ENCODE data around the gene PLBD1.

The PLBD1 gene

GRCh38 chr12:14567351-14568162 lies at the start of gene PLBD1:
Gene PLBD1 (minus strand): TSS chr12:14567883. CDS start chr12:14567696, 187 bp downstream.
- DNase-seq (ENCODE audit: low read depth): no peak

GRCh38 chr12:14614704-14615121 lies 47.0 kb upstream of the PLBD1 start:
- DNase-seq (ENCODE audit: low read depth): no peak

- no peak for DNase-seq (ENCODE audit: low read depth)
These were observed 46.0 kb upstream of the PLBD1 start for GRCh38 chr12:14613718-14614117.

- DNase-seq (ENCODE audit: low read depth): no peak
These were observed 45.3 kb upstream of the PLBD1 start for GRCh38 chr12:14612898-14613445.

- no peak for DNase-seq (ENCODE audit: low read depth)
These were observed 44.6 kb upstream of the PLBD1 start for GRCh38 chr12:14612250-14612649.

GRCh38 chr12:14611640-14612203 lies 44.0 kb upstream of the PLBD1 start:
- no peak for DNase-seq (ENCODE audit: low read depth)

GRCh38 chr12:14607568-14607967 lies 39.9 kb upstream of the PLBD1 start:
- DNase-seq (ENCODE audit: low read depth): no peak

GRCh38 chr12:14605401-14605989 lies 37.8 kb upstream of the PLBD1 start:
- no peak for DNase-seq (ENCODE audit: low read depth)

GRCh38 chr12:14601692-14602478 lies 34.2 kb upstream of the PLBD1 start:
- no peak for DNase-seq (ENCODE audit: low read depth)

- no peak for DNase-seq (ENCODE audit: low read depth)
These were observed 29.8 kb upstream of the PLBD1 start for GRCh38 chr12:14597480-14597879.

- no peak for DNase-seq (ENCODE audit: low read depth)
These were observed 24.0 kb upstream of the PLBD1 start for GRCh38 chr12:14591719-14592118.

- DNase-seq (ENCODE audit: low read depth): no peak
These were observed 21.7 kb upstream of the PLBD1 start for GRCh38 chr12:14589169-14590004.

- no peak for DNase-seq (ENCODE audit: low read depth)
These were observed 20.9 kb upstream of the PLBD1 start for GRCh38 chr12:14588571-14588970.

GRCh38 chr12:14578646-14579045 lies 11.0 kb upstream of the PLBD1 start:
- DNase-seq (ENCODE audit: low read depth): no peak

- no peak for DNase-seq (ENCODE audit: low read depth)
These were observed 9.7 kb upstream of the PLBD1 start for GRCh38 chr12:14577344-14577743.

- no peak for DNase-seq (ENCODE audit: low read depth)
These were observed 9.2 kb upstream of the PLBD1 start for GRCh38 chr12:14576896-14577295.

- DNase-seq (ENCODE audit: low read depth): no peak
These were observed 7.9 kb upstream of the PLBD1 start for GRCh38 chr12:14575585-14575984.

GRCh38 chr12:14573118-14573517 lies 5.4 kb upstream of the PLBD1 start:
- DNase-seq (ENCODE audit: low read depth): no peak

- no peak for DNase-seq (ENCODE audit: low read depth)
These were observed 4.7 kb upstream of the PLBD1 start for GRCh38 chr12:14572401-14572800.

- DNase-seq (ENCODE audit: low read depth): no peak
These were observed 4.1 kb upstream of the PLBD1 start for GRCh38 chr12:14571779-14572178.

GRCh38 chr12:14570231-14570630 lies 2.5 kb upstream of the PLBD1 start:
- DNase-seq (ENCODE audit: low read depth): no peak
